Gastrocnemius medialis (tissue), 4 donors: ENCODE data around the gene MAP3K19. TPM values are rescaled to one million over a fixed set of nuclear protein-coding genes. Genes with fewer than 3 reads are reported as not detected.
A peak's percentile ranks its signal among the peaks of the same experiment; 100 is the strongest.
"Not testable (repeated sequence)": the region's sequence is repeated elsewhere in the genome, so short reads cannot be mapped to it uniquely, and the experiment has no call there.

Experiments
- ATAC-seq, 2 donors: fragments of 150-250 bp; one replicate each; pipeline ENCODE4 v1.9.1; 2016
- DNase-seq, 2 donors: peaks; one replicate each; pipeline ENCODE4 v3.0.0-alpha.2; 2019
- H3K27ac ChIP-seq, 4 donors: fragments of 200-600 bp; sonication (generic); 1 replicate in 1 of 4; 2 replicates in 3 of 4; pipeline ENCODE4 v1.5.1; 2016 to 2018; ENCODE audit warnings: mild to moderate bottlenecking in 2 of 4, moderate library complexity in 1 of 4
- H3K27me3 ChIP-seq, 3 donors: fragments of 200-600 bp; sonication (generic) in 2 of 3; 1 replicate in 1 of 3; 2 replicates in 2 of 3; pipeline versions ENCODE4 v1.5.1 to v1.6.0; 2016 to 2019; ENCODE audit warnings: mild to moderate bottlenecking in 1 of 3, moderate library complexity in 1 of 3
- H3K36me3 ChIP-seq, 2 donors: fragments of 200-600 bp; sonication (generic) in 1 of 2; one replicate each; pipeline ENCODE4 v1.5.1; 2017 to 2018
- H3K4me1 ChIP-seq, 2 donors: fragments of 200-600 bp; sonication (generic) in 1 of 2; one replicate each; pipeline ENCODE4 v1.5.1; 2016 to 2017; ENCODE audit warnings: mild to moderate bottlenecking in 2 of 2
- H3K4me3 ChIP-seq, 4 donors: fragments of 200-600 bp; sonication (generic) in 3 of 4; 1 replicate in 1 of 4; 2 replicates in 3 of 4; pipeline ENCODE4 v1.5.1; 2016 to 2019; ENCODE audit warnings: mild to moderate bottlenecking in 2 of 4
- H3K9me3 ChIP-seq, 3 donors: fragments of 200-600 bp; sonication (generic) in 2 of 3; 1 replicate in 1 of 3; 2 replicates in 2 of 3; pipeline ENCODE4 v1.5.1; 2016 to 2019
- POLR2A ChIP-seq, 2 donors: fragments of 450-650 bp; IDR thresholded peaks; one replicate each; pipeline ENCODE4 v1.6.1; 2017; ENCODE audit warnings: antibody characterized with exemption in 2 of 2, mild to moderate bottlenecking in 2 of 2, moderate library complexity in 2 of 2
- in situ Hi-C, 4 donors: fragments of 200-750 bp; cut with MboI; loops; one replicate each; pipeline versions ENCODE4 v1.15.0 to v1.8.0; 2017; ENCODE audit warnings: low sequenced_read_pairs in 4 of 4
- intact Hi-C: fragments of 100-400 bp; cut with DNase I; formaldehyde crosslinking; loops from one replicate; pipeline ENCODE4 v1.15.1; 2023; ENCODE audit warnings: low total_unique reads
- total RNA-seq, 4 donors: library from RNA; depleted of rRNA; stranded (reverse); fragments of >200 nt; gene quantifications; one replicate each; pipeline versions ENCODE4 v1.1.0 to v1.2.3, GENCODE V29; 2016
- TF ChIP-seq, protein P1 (sequence below), 5 experiments: fragments of 450-650 bp in 3 of 5; fragments of 200-600 bp in 2 of 5; sonication (generic) in 2 of 5; IDR thresholded peaks in 4 of 5; conservative IDR thresholded peaks in 1 of 5; 1 replicate in 4 of 5; 2 replicates in 1 of 5; pipeline ENCODE4 v1.5.1; 2016 to 2019; ENCODE audit warnings: antibody characterized with exemption in 5 of 5, mild to moderate bottlenecking in 3 of 5, moderate library complexity in 3 of 5

Gene MAP3K19
- total RNA-seq, 4 donors from 2014 or later = not detected

DNA sequence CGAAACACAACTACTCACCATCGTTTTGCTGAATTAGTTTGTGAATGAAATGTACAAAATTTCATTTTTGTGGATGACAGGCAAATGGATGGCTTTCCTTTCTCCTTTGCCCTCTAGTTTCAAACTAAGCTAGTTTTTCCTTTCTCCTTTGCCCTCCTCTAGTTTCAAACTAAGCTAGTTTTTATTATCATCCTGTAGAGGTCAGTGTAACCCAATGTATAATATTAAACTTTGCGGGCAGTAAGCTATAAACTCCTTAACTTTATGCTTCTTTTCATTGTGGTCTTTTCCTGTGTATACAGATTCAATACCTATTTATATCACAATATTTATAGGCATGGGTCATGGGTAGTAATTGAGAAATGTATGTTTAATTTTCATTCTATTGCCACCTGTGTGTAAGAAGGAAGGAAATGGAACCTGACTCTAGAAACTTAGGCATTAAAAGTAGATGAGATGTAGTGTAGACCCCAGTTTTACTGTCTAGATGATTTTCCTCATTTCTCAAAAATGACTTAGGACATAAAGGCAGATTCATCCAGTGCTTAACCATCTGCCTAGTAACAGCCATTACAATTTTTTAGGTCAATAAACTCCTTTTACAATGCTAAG, 58.1 kb downstream of the MAP3K19 start:
- H3K27me3 ChIP-seq = no peaks in the 10 kb centered on the region
- no peak for TF ChIP-seq POLR2A (IDR thresholded peaks at IDR 0.05)
- TF ChIP-seq, protein P1, sequence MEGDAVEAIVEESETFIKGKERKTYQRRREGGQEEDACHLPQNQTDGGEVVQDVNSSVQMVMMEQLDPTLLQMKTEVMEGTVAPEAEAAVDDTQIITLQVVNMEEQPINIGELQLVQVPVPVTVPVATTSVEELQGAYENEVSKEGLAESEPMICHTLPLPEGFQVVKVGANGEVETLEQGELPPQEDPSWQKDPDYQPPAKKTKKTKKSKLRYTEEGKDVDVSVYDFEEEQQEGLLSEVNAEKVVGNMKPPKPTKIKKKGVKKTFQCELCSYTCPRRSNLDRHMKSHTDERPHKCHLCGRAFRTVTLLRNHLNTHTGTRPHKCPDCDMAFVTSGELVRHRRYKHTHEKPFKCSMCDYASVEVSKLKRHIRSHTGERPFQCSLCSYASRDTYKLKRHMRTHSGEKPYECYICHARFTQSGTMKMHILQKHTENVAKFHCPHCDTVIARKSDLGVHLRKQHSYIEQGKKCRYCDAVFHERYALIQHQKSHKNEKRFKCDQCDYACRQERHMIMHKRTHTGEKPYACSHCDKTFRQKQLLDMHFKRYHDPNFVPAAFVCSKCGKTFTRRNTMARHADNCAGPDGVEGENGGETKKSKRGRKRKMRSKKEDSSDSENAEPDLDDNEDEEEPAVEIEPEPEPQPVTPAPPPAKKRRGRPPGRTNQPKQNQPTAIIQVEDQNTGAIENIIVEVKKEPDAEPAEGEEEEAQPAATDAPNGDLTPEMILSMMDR (IDR thresholded peaks at IDR 0.05 in 4 of 5, conservative IDR thresholded peaks at IDR 0.05 in 1 of 5) = peak in 2 of 5 experiments; percentile 22 to 42
- DNase-seq (no peak), ATAC-seq (no peak)
- no peaks in the 10 kb centered on the region for H3K9me3 ChIP-seq
- no peaks in the 10 kb centered on the region for H3K4me1 ChIP-seq
- no peak overlapping the region for H3K4me3 ChIP-seq
- intact Hi-C loops (loop anchor here (5.0 kb wide), 1 partner anchor 723 kb away; no protein-coding TSS in a partner anchor), in situ Hi-C loops (no loop called here)
- H3K27ac ChIP-seq = no peak overlapping the region
- no peaks in the 10 kb centered on the region for H3K36me3 ChIP-seq

GRCh38 chr2:134985061-134985460, 62.2 kb downstream of the MAP3K19 start:
- Histone ChIP-seq H3K4me1 (no peaks in the 10 kb centered on the region), H3K27ac (no peak overlapping the region), H3K36me3 (no peaks in the 10 kb centered on the region), H3K9me3 (no peaks in the 10 kb centered on the region), H3K4me3 (no peak overlapping the region), H3K27me3 (no peaks in the 10 kb centered on the region)
- ATAC-seq = no peak
- no peak for TF ChIP-seq POLR2A (IDR thresholded peaks at IDR 0.05)
- TF ChIP-seq, protein P1 (IDR thresholded peaks at IDR 0.05 in 4 of 5, conservative IDR thresholded peaks at IDR 0.05 in 1 of 5) = no peak
- no peak for DNase-seq
- intact Hi-C loops = loop anchor here (5.0 kb wide), 1 partner anchor 727 kb away; no protein-coding TSS in a partner anchor
- in situ Hi-C loops = no loop called here

DNA sequence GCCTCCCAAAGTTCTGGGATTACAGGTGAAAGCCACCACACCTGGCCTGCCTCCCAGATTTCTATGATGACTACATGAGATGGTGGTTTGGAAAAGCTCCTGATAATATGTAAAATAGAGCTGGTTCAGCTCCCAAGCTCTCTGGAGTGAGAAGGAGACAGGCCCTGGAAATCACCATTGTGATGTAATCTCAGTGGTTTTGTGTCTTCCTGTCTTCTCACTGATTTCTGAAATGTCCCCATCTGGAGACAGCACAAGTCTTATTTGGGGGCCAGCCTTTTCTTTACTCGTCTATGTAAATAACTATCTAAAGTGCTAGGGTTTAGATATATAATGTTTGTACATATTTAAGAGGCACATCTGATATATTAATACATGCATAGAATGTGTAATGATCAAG, 64.6 kb downstream of the MAP3K19 start:
- in situ Hi-C loops (no loop called here), intact Hi-C loops (no loop called here)
- TF ChIP-seq, protein P1 (IDR thresholded peaks at IDR 0.05 in 4 of 5, conservative IDR thresholded peaks at IDR 0.05 in 1 of 5) = no peak
- Histone ChIP-seq H3K4me3 (no peak overlapping the region), H3K27ac (no peak overlapping the region), H3K27me3 (no peaks in the 10 kb centered on the region), H3K4me1 (no peaks in the 10 kb centered on the region), H3K36me3 (no peaks in the 10 kb centered on the region), H3K9me3 (no peaks in the 10 kb centered on the region)
- DNase-seq (no peak), ATAC-seq (no peak)

- DNase-seq (no peak), ATAC-seq (no peak)
- TF ChIP-seq, protein P1 (IDR thresholded peaks at IDR 0.05 in 4 of 5, conservative IDR thresholded peaks at IDR 0.05 in 1 of 5) = no peak
- TF ChIP-seq POLR2A (IDR thresholded peaks at IDR 0.05) = no peak
- H3K36me3 ChIP-seq = no peaks in the 10 kb centered on the region
- H3K4me3 ChIP-seq = no peak overlapping the region
- no peak overlapping the region for H3K27ac ChIP-seq
- H3K9me3 ChIP-seq = no peaks in the 10 kb centered on the region
- H3K4me1 ChIP-seq = no peaks in the 10 kb centered on the region
- in situ Hi-C loops = no loop called here
- H3K27me3 ChIP-seq = no peaks in the 10 kb centered on the region
- intact Hi-C loops = no loop called here
These were observed 66.6 kb downstream of the MAP3K19 start for GRCh38 chr2:134980639-134981038.

DNA sequence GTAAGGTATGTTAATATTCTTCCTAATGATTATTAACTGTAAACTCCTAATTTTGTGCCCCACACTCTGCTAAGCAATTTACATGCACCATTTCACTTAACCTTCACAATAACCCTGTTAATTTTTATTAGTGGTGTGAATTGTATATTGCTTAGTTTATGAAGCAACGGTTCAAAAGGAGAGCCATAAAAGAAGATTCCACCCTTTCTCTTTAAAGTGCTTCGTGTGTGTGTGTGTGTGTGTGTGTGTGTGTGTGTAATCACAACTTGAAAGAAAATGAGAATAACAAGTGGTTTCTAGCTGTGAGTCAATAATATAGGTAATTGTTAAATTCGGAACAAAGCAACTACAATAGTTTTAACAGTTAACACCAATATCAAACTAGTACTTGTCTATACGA, 68.0 kb downstream of the MAP3K19 start:
- no peaks in the 10 kb centered on the region for H3K36me3 ChIP-seq
- DNase-seq = no peak
- ATAC-seq = no peak
- H3K27me3 ChIP-seq = no peaks in the 10 kb centered on the region
- no peaks in the 10 kb centered on the region for H3K4me1 ChIP-seq
- H3K4me3 ChIP-seq = no peak overlapping the region
- no peaks in the 10 kb centered on the region for H3K9me3 ChIP-seq
- intact Hi-C loops = no loop called here
- no peak overlapping the region for H3K27ac ChIP-seq
- in situ Hi-C loops = no loop called here
- no peak for TF ChIP-seq POLR2A (IDR thresholded peaks at IDR 0.05)
- TF ChIP-seq, protein P1 (IDR thresholded peaks at IDR 0.05 in 4 of 5, conservative IDR thresholded peaks at IDR 0.05 in 1 of 5) = no peak

DNA sequence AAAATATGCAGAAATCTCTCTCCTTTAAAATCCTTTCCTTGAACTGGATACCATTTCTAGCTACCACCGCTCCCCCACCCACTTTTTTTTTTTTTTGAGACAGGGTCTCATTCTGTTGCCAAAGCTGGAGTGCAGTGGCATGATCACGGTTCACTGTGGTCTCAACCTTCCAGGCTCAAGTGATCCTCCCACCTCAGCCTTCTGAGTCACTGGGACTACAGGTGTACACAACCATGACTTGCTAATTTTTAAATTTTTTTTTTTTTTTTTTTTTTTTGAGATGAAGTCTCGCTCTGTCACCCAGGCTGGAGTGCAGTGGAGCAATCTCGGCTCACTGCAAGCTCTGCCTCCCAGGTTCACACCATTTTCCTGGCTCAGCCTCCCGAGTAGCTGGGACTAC, 70.1 kb downstream of the MAP3K19 start:
- H3K27ac ChIP-seq, in situ Hi-C loops, intact Hi-C loops, H3K4me3 ChIP-seq, H3K27me3 ChIP-seq, H3K4me1 ChIP-seq, H3K9me3 ChIP-seq, DNase-seq, H3K36me3 ChIP-seq, ATAC-seq: not testable (repeated sequence)
